Endothelial cell of umbilical vein (primary cell): ENCODE results near the gene TRIM36. TPM values are rescaled to one million over a fixed set of nuclear protein-coding genes. Genes with fewer than 3 reads are reported as not detected.
A peak's percentile ranks its signal among the peaks of the same experiment; 100 is the strongest.

Experiments
- BruUV-seq: library from RNA; stranded (reverse); fragments of 400-500 nt; replicated peaks from 2 replicates; lab custom pipeline; 2021; lab: Mats Ljungman, UMichigan
- CTCF ChIA-PET: fragments of 300-600, 350-600 bp; sonication (Branson Sonifier 250); formaldehyde crosslinking; loops from one replicate; lab custom pipeline; 2021; ENCODE audit warnings: antibody characterized with exemption, inconsistent platforms; lab: Charles Lee
- POLR2A ChIA-PET: fragments of 300-600, 350-600 bp; sonication (Branson Sonifier 250); formaldehyde crosslinking; loops from one replicate; lab custom pipeline; 2021; ENCODE audit warnings: antibody characterized with exemption, inconsistent platforms; lab: Charles Lee
- DNase-seq: peaks from one replicate; pipeline ENCODE4 v3.0.0-alpha.2; 2011; ENCODE audit warnings: low read depth, low spot score
- FAIRE-seq: peaks from 2 replicates; lab custom pipeline; 2011; peaks lifted over from hg19 to GRCh38; lab: Jason Lieb, UNC
- H2AFZ ChIP-seq: 2 replicates; pipeline ENCODE4 v1.6.0; 2012; ENCODE audit warnings: low read depth, low read length, control low read depth, inconsistent platforms
- H3K27ac ChIP-seq: 2 replicates; pipeline ENCODE4 v1.5.1; 2011; ENCODE audit warnings: low read depth, mild to moderate bottlenecking, control low read depth, low read length, moderate library complexity; ENCODE audit not compliant: insufficient read depth
- H3K27me3 ChIP-seq, 2 experiments: 2 replicates each; pipeline versions ENCODE4 v1.6.0 to v1.6.1; 2011; ENCODE audit warnings: low read length in 2 of 2, mixed read lengths in 1 of 2; ENCODE audit not compliant: control insufficient read depth in 2 of 2, insufficient read depth in 2 of 2
- H3K36me3 ChIP-seq, 2 experiments: 2 replicates in 1 of 2; 3 replicates in 1 of 2; pipeline ENCODE4 v1.5.1; 2011; ENCODE audit warnings: low read length in 2 of 2, mild to moderate bottlenecking in 1 of 2, moderate library complexity in 1 of 2; ENCODE audit not compliant: control insufficient read depth in 2 of 2, insufficient read depth in 2 of 2; ENCODE audit errors: extremely low read depth in 1 of 2
- H3K4me1 ChIP-seq: 3 replicates; pipeline ENCODE4 v1.5.1; 2011; ENCODE audit warnings: mild to moderate bottlenecking, low read length; ENCODE audit not compliant: control insufficient read depth, insufficient read depth; ENCODE audit errors: extremely low read depth
- H3K4me2 ChIP-seq: 2 replicates; pipeline ENCODE4 v1.6.1; 2011; ENCODE audit warnings: low read length, control low read depth, mixed read lengths; ENCODE audit not compliant: insufficient read depth
- H3K4me3 ChIP-seq, 3 experiments: fragments of 200-600 bp in 1 of 3; sonication (generic), shearing (Covaris generic) in 1 of 3; replicated peaks in 1 of 3; 2 replicates each; pipeline ENCODE4 v1.5.1; 2011 to 2016; ENCODE audit warnings: control low read depth in 3 of 3, low read length in 3 of 3, mild to moderate bottlenecking in 2 of 3, inconsistent platforms in 1 of 3, low read depth in 1 of 3, moderate library complexity in 1 of 3; ENCODE audit not compliant: insufficient read depth in 1 of 3
- H3K79me2 ChIP-seq: 2 replicates; pipeline ENCODE4 v1.6.0; 2012; ENCODE audit warnings: low read length, inconsistent platforms; ENCODE audit not compliant: control insufficient read depth, insufficient read depth
- H3K9ac ChIP-seq: replicated peaks from 2 replicates; pipeline ENCODE3; 2011; ENCODE audit warnings: low read length, control low read depth; ENCODE audit not compliant: insufficient read depth; ENCODE audit errors: extremely low read depth
- H3K9me1 ChIP-seq: replicated peaks from 3 replicates; pipeline ENCODE4 v1.6.0; 2011; ENCODE audit warnings: mild to moderate bottlenecking, low read length; ENCODE audit not compliant: control insufficient read depth, insufficient read depth; ENCODE audit errors: extremely low read depth
- H3K9me3 ChIP-seq: replicated peaks from 2 replicates; pipeline ENCODE4 v1.5.1; 2012; ENCODE audit warnings: low read length, inconsistent platforms; ENCODE audit not compliant: control insufficient read depth, insufficient read depth
- H4K20me1 ChIP-seq: replicated peaks from 2 replicates; pipeline ENCODE3; 2011; ENCODE audit warnings: mild to moderate bottlenecking, low read length; ENCODE audit not compliant: control insufficient read depth, insufficient read depth; ENCODE audit errors: extremely low read depth
- CTCF ChIP-seq, 2 donors: IDR thresholded peaks; 1 replicate in 1 of 2; 2 replicates in 1 of 2; pipeline ENCODE4 v1.5.1; 2011; ENCODE audit warnings: low read length in 2 of 2, mild to moderate bottlenecking in 2 of 2, moderate library complexity in 2 of 2, control low read depth in 1 of 2, inconsistent platforms in 1 of 2, low read depth in 1 of 2; ENCODE audit not compliant: insufficient read depth in 1 of 2; ENCODE audit errors: extremely low read depth in 1 of 2
- EZH2 ChIP-seq: IDR thresholded peaks from 2 replicates; pipeline ENCODE4 v1.6.1; 2012; ENCODE audit warnings: borderline replicate concordance, low read depth, mild to moderate bottlenecking, moderate library complexity, low read length, inconsistent platforms; ENCODE audit not compliant: severe bottlenecking
- FOS ChIP-seq: IDR thresholded peaks from 2 replicates; pipeline ENCODE4 v1.6.1; 2011; ENCODE audit warnings: mild to moderate bottlenecking, low read length, moderate library complexity, borderline replicate concordance; ENCODE audit not compliant: insufficient read depth
- GATA2 ChIP-seq: IDR thresholded peaks from 2 replicates; pipeline ENCODE4 v1.7.0; 2011; ENCODE audit warnings: low read depth, mild to moderate bottlenecking, moderate library complexity, mixed read lengths, low read length; ENCODE audit not compliant: insufficient read length, insufficient read depth
- JUN ChIP-seq: IDR thresholded peaks from 2 replicates; pipeline ENCODE4 v1.6.1; 2011; ENCODE audit warnings: borderline replicate concordance, low read depth; ENCODE audit not compliant: insufficient read length, insufficient read depth
- MAX ChIP-seq: IDR thresholded peaks from 2 replicates; pipeline ENCODE4 v1.6.1; 2011; ENCODE audit not compliant: insufficient read depth, insufficient read length
- MYC ChIP-seq: IDR thresholded peaks from one replicate; pipeline ENCODE4 v1.6.1; 2011; ENCODE audit warnings: mild to moderate bottlenecking, low read depth, low read length
- POLR2A ChIP-seq: IDR thresholded peaks from 2 replicates; pipeline ENCODE4 v1.6.1; 2012; ENCODE audit warnings: low read depth, mild to moderate bottlenecking, control low read depth, low read length
- POLR2AphosphoS5 ChIP-seq: IDR thresholded peaks from 2 replicates; pipeline ENCODE4 v1.6.1; 2012; ENCODE audit warnings: low read depth, mild to moderate bottlenecking, control low read depth, low read length, moderate library complexity; ENCODE audit not compliant: insufficient read depth
- dilution Hi-C: fragments of 300-500 bp; cut with MboI; formaldehyde crosslinking; loops from one replicate; pipeline ENCODE4 v1.15.0; 2019; ENCODE audit warnings: low sequenced_read_pairs; ENCODE audit not compliant: extremely low pct_ligation_motif_present
- intact Hi-C: fragments of 100-400 bp; cut with micrococcal nuclease; formaldehyde crosslinking; loops from one replicate; pipeline ENCODE4 v1.10.0; 2022
- polyA plus RNA-seq, 4 experiments: library from polyadenylated mRNA; depleted of rRNA in 3 of 4; stranded (reverse) in 3 of 4; unstranded in 1 of 4; fragments of >200 nt; gene quantifications; 2 replicates each; pipeline versions ENCODE4 v1.2.1 to v1.2.3, GENCODE V29; 2011 to 2012; ENCODE audit warnings: missing spikeins in 1 of 4
- total RNA-seq: library from RNA; stranded (reverse); gene quantifications from 2 replicates; pipeline ENCODE4 v1.2.3, GENCODE V29; 2021

TRIM36 gene
- total and polyA plus RNA-seq, 2 donors (not counting 3 experiments of a cell fraction or from before 2014, with no cell fraction given): 0.76 to 1.2 TPM

DNA sequence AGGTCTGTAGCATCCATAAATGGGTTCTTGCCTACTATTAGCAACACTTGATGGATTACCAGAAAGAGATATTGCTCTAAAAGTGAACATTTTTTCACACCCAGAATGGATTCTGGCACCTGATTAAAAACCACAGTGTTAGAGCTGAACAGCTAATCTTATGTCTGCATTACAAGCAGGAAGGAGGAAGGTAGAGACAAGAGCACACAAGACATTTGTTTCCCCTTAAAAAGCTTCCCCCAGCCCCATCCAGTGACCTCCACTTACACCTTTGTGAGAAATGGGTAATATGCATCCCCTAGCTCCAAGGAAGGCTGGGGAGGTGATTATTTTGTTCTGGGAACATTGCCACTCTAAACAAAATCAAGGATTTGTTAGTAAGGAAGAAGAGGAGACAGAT, 12.0 kb upstream of the TRIM36 start:
- H3K9me3 ChIP-seq: no peaks in the 10 kb centered on the region
- FAIRE-seq: no peak
- no peak overlapping the region for H3K4me3 ChIP-seq
- H4K20me1 ChIP-seq: no peaks in the 10 kb centered on the region
- H2AFZ ChIP-seq: no peak overlapping the region
- peaks cover 9% of the 10 kb centered on the region for H3K4me1 ChIP-seq
- no peak for DNase-seq
- H3K4me2 ChIP-seq: no peak overlapping the region
- H3K9me1 ChIP-seq: no peaks in the 10 kb centered on the region
- dilution Hi-C loops: no loop called here
- CTCF ChIA-PET: interaction anchor here (1.2 to 1.5 kb wide), 3 partner anchors 12 to 23 kb away, joined by 3 to 4 read pairs (median 3); partner anchors contain the start of gene TRIM36
- H3K79me2 ChIP-seq: no peaks in the 10 kb centered on the region
- no peak overlapping the region for H3K27ac ChIP-seq
- POLR2A ChIA-PET: no interaction called here
- TF ChIP-seq EZH2: peak; percentile 13
- TF ChIP-seq MYC: no peak
- no peaks in the 10 kb centered on the region for H3K36me3 ChIP-seq
- no TSS peak for BruUV-seq
- H3K27me3 ChIP-seq: peaks cover 54 to 74% of the 10 kb centered on the region in 2 experiments
- intact Hi-C loops: loop anchor here (10.0 kb wide), 1 partner anchor 403 kb away; no protein-coding TSS in a partner anchor
- no peak overlapping the region for H3K9ac ChIP-seq

DNA sequence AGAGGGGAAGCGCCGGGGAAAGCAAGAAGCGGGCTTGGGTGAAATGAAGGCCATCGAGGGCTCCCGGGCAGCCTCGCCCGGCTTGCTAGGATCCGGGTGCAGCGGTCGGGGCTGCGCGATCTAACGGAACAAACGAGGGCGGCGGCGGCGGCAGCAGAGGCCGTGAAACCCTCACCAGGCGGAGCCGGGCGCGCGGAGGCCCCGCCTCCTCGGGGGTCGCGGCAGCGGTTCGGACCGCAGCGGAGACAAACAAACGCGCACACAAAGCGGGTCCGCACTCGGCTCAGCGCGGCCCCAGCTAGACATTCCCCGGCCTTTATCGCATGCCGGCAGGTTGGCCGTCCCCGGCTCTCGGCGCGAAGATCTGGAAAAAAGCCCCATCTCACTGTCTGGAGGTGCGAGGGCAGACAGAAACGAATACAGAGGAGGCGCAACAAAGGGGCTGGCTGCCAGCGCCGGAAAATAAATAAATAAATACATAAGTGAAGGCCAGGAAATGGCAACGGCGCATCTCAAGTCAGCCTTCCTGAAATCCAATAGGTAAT, 10.5 kb upstream of the TRIM36 start:
- TF ChIP-seq EZH2: no peak
- TF ChIP-seq MAX: no peak
- no peak for TF ChIP-seq POLR2A
- no peak for TF ChIP-seq CTCF (IDR thresholded peaks at IDR 0.05; ENCODE audit: extremely low read depth in 1 of 2, insufficient read depth in 1 of 2, low read depth in 1 of 2, low read length in 2 of 2)
- TF ChIP-seq JUN: no peak
- TF ChIP-seq FOS: no peak
- no peak for TF ChIP-seq POLR2AphosphoS5
- no peak for TF ChIP-seq GATA2
- TF ChIP-seq MYC: no peak
- intact Hi-C loops: loop anchor here (10.0 kb wide), 1 partner anchor 405 kb away; no protein-coding TSS in a partner anchor
- no peaks in the 10 kb centered on the region for H3K36me3 ChIP-seq
- H3K4me2 ChIP-seq: peak overlapping the region; percentile 67
- H3K9me3 ChIP-seq: no peaks in the 10 kb centered on the region
- H3K9me1 ChIP-seq: no peaks in the 10 kb centered on the region
- peaks cover 9% of the 10 kb centered on the region for H3K4me1 ChIP-seq
- peak; percentile 33 for DNase-seq
- H3K9ac ChIP-seq: no peak overlapping the region
- H2AFZ ChIP-seq: peak overlapping the region; percentile 39
- H3K27me3 ChIP-seq: peaks cover 53 to 74% of the 10 kb centered on the region in 2 experiments
- no peaks in the 10 kb centered on the region for H4K20me1 ChIP-seq
- no peak overlapping the region for H3K27ac ChIP-seq
- CTCF ChIA-PET: no interaction called here
- BruUV-seq: no TSS peak
- POLR2A ChIA-PET: no interaction called here
- H3K79me2 ChIP-seq: no peaks in the 10 kb centered on the region
- H3K4me3 ChIP-seq: peak overlapping the region; percentile 36 to 53 (median 44)
- peak; percentile 50 for FAIRE-seq
- dilution Hi-C loops: no loop called here
